Activated CD8-positive, alpha-beta memory T cell treated with anti-CD3 and anti-CD28 coated beads, Interleukin-2, amount 50 U/mL, for 48 hours (primary cell): ENCODE results near the gene IFI44.
A peak's percentile ranks its signal among the peaks of the same experiment; 100 is the strongest.

Experiments used
- DNase-seq: peaks from one replicate; pipeline ENCODE4 v3.0.0-alpha.2; 2020

Gene IFI44

GRCh38 chr1:78649628-78650027 is at the start of gene IFI44:
Gene IFI44, plus strand, starts transcription at chr1:78649831. Its CDS starts 365 bp downstream, at chr1:78650196.
- peak; percentile 65 for DNase-seq

GRCh38 chr1:78601068-78601467 is 48.6 kb upstream of the IFI44 start:
- DNase-seq = no peak

GRCh38 chr1:78603206-78603605 is 46.4 kb upstream of the IFI44 start:
- no peak for DNase-seq

GRCh38 chr1:78604643-78605042 is 45.0 kb upstream of the IFI44 start:
- no peak for DNase-seq

GRCh38 chr1:78606274-78606673 is 43.4 kb upstream of the IFI44 start:
- no peak for DNase-seq

GRCh38 chr1:78607334-78607927 is 42.2 kb upstream of the IFI44 start:
- DNase-seq = no peak

- no peak for DNase-seq
Observed at GRCh38 chr1:78607944-78608343, 41.7 kb upstream of the IFI44 start.

GRCh38 chr1:78617615-78618026 is 32.0 kb upstream of the IFI44 start:
- DNase-seq = peak; percentile 61

- no peak for DNase-seq
Observed at GRCh38 chr1:78619032-78619431, 30.6 kb upstream of the IFI44 start.

- DNase-seq = no peak
Observed at GRCh38 chr1:78619446-78619802, 30.2 kb upstream of the IFI44 start.

- DNase-seq = peak; percentile 65
Observed at GRCh38 chr1:78619803-78620579, 29.6 kb upstream of the IFI44 start, which contains the start of gene IFI44L. Gene IFI44L, plus strand, starts transcription at chr1:78620448. Its CDS starts 7,468 bp downstream, at chr1:78627916.

GRCh38 chr1:78620666-78621065 is 29.0 kb upstream of the IFI44 start:
- DNase-seq = no peak

- DNase-seq = no peak
Observed at GRCh38 chr1:78622548-78622947, 27.1 kb upstream of the IFI44 start.

- no peak for DNase-seq
Observed at GRCh38 chr1:78624035-78624434, 25.6 kb upstream of the IFI44 start.

GRCh38 chr1:78627321-78627720 is 22.3 kb upstream of the IFI44 start:
- no peak for DNase-seq

- no peak for DNase-seq
Observed at GRCh38 chr1:78630600-78630999, 19.0 kb upstream of the IFI44 start.

GRCh38 chr1:78633209-78633608 is 16.4 kb upstream of the IFI44 start:
- no peak for DNase-seq

- DNase-seq = no peak
Observed at GRCh38 chr1:78640462-78640861, 9.2 kb upstream of the IFI44 start.

- no peak for DNase-seq
Observed at GRCh38 chr1:78641558-78641957, 8.1 kb upstream of the IFI44 start.

- DNase-seq = no peak
Observed at GRCh38 chr1:78645723-78646122, 3.9 kb upstream of the IFI44 start.

- no peak for DNase-seq
Observed at GRCh38 chr1:78647238-78647637, 2.4 kb upstream of the IFI44 start.

GRCh38 chr1:78650114-78650660 is 556 bp downstream of the IFI44 start:
- DNase-seq = no peak

GRCh38 chr1:78651241-78651640 is 1.6 kb downstream of the IFI44 start:
- DNase-seq = peak; percentile 57

GRCh38 chr1:78652019-78652560 is 2.5 kb downstream of the IFI44 start:
- DNase-seq = no peak
